Muscle layer of colon (tissue), 2 donors: Measurements from ENCODE around the gene TANGO6.

ENCODE experiments used
- H3K27ac ChIP-seq: one replicate; pipeline ENCODE4 v1.7.0; 2013; ENCODE audit warnings: low read depth, mild to moderate bottlenecking, low read length, moderate library complexity
- H3K27me3 ChIP-seq, 2 donors: one replicate each; pipeline ENCODE4 v1.7.0; 2013; ENCODE audit warnings: low read length in 2 of 2, mild to moderate bottlenecking in 2 of 2; ENCODE audit not compliant: insufficient read depth in 2 of 2, control insufficient read depth in 1 of 2
- H3K36me3 ChIP-seq: one replicate; pipeline ENCODE4 v1.7.0; 2013; ENCODE audit warnings: mild to moderate bottlenecking, low read length; ENCODE audit not compliant: insufficient read depth
- H3K4me1 ChIP-seq: one replicate; pipeline ENCODE4 v1.7.0; 2013; ENCODE audit warnings: mild to moderate bottlenecking, low read length; ENCODE audit not compliant: insufficient read depth
- H3K4me3 ChIP-seq, 2 donors: one replicate each; pipeline ENCODE4 v1.7.0; 2013; ENCODE audit warnings: low read length in 2 of 2, low read depth in 1 of 2, mild to moderate bottlenecking in 1 of 2, moderate library complexity in 1 of 2
- H3K9ac ChIP-seq: one replicate; pipeline ENCODE4 v1.7.0; 2013; ENCODE audit warnings: low read length
- H3K9me3 ChIP-seq: one replicate; pipeline ENCODE4 v1.7.0; 2013; ENCODE audit warnings: mild to moderate bottlenecking, low read length
- donor health status: abdominal sarcoma.
- donor health status: Adenocarcinoma of cecum.

The TANGO6 gene

DNA sequence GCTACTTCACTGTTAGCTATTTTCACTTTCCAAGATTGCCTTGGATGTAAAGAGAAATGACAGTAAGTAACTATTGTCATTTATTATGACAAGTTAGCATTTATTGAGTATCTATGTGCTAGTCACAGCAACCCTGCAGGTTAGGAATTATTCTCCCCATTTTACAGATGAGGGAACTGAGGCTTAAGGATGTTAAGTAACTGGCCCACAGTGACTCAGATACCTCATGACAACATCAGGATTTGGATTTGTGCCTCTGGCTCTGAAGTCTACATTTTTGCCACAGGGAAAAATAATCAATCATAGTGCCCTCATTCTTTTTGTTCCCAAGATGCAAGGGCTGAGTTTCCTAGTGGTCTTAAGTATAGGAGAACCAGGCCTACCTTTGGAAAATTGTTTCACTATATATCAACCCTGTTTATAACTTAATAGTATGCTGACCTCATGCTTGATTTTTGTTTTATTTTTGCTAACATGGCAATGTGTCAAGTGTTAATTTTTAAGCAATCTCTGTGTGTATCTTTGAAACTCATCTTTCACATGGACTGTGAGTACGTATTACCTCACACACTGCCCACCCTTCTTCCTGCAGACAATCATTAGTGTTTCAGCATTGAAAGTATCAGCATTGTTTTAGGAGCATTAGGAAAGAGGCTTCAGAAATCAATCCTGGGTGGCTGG lies 105.0 kb downstream of the TANGO6 start:
- Histone ChIP-seq H3K9me3 (no peaks in the 10 kb centered on the region), H3K27ac (no peak overlapping the region), H3K27me3 (no peaks in the 10 kb centered on the region), H3K4me3 (no peak overlapping the region), H3K36me3 (no peaks in the 10 kb centered on the region), H3K9ac (no peak overlapping the region), H3K4me1 (no peaks in the 10 kb centered on the region)

DNA sequence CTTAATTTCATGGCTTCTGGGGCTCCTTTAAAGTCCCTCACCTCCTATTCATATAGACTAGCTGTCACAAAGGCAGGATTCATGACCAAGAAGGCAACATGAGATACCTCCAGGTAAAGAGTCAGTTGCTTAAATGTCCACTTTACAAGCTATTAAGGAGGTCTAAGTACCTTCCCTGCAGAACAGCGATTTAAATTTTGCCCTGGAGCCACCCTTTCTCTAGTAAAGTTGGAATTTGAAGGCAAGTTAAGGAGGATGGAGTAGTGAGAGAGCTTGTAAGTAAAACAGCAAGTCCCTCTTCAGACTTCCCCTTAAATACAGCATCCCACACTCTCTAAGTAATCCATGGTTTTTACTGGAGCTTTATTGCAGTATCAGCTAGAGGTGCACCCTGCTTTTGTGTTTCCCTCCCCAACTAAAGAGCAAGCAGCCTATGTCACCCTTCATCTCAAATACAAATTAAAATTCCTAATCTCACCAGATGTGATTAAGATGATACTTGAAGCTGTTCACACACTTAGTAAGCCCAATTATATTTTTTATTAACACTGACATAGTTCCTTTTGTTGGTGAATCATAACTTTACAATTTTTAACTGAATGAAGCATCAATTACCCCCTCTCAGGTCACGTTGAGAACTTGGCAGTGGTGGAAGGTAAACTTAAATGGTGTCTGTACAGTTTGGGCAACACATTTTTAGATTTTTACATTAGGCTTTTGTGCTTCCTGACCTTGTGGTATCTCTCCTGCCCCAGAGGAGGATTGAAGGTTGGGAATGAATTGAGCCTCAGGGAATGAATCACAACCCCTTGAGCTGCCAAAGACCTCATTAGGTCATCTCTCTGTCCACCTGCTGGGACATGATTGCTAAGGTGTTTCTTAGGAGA lies 108.9 kb downstream of the TANGO6 start:
- Histone ChIP-seq H3K9me3 (no peaks in the 10 kb centered on the region), H3K27ac (no peak overlapping the region), H3K27me3 (no peaks in the 10 kb centered on the region), H3K4me1 (no peaks in the 10 kb centered on the region), H3K9ac (no peak overlapping the region), H3K4me3 (no peak overlapping the region), H3K36me3 (no peaks in the 10 kb centered on the region)

DNA sequence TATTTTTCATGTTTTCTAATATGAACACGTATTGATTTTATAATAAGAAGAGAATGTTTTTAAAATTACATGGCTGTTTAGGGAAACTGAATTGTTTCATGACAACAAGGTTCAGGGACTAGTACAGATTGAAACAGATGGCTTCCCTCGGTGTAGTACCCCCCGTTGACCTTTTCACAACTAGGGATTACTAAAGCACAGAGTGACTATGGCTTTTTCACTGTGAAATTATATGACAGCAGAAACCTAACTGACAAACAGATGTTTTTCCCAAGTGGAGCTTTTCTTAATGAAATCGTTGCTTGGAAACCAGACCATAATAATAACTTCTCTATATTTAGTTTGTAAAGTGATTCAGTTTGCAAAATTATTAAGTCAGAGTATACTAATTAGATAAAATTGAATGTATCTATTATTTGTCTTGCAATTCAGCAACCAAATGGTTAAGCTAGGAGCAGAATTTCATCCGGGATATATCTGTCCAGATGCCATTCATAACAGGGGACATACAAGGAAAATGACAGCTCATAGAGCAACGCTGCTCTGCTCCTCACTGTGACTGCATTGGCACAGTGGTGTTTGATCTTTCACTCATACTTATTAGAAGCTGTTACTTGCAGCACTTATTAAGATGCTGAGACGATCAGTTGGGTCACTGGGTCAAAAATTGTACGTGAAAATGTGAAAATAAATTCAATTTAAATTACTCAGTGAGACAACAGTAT lies 111.7 kb downstream of the TANGO6 start:
- Histone ChIP-seq H3K9me3 (no peaks in the 10 kb centered on the region), H3K4me3 (no peak overlapping the region), H3K36me3 (no peaks in the 10 kb centered on the region), H3K4me1 (no peaks in the 10 kb centered on the region), H3K27ac (no peak overlapping the region), H3K27me3 (no peaks in the 10 kb centered on the region), H3K9ac (no peak overlapping the region)

DNA sequence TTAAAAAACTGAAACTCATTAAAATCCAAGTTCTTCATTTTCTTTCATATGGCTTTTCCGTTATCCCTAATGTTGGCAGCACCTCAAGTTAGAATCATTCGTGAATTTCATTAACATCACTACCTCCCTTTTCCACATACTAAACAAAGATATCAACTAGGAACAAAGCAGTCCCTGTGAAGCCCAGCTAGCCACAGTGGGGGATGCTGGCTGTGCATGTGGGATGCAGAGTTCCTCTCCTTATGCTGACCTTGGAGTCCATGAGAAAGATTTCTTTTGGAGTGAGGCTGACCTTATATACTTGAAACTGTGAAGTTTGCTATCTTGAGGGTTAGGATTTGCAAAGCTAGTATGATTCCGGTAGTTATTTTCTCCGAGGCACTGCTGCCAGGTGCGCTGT lies 117.6 kb downstream of the TANGO6 start:
- H3K9me3 ChIP-seq: no peaks in the 10 kb centered on the region
- H3K4me1 ChIP-seq: no peaks in the 10 kb centered on the region
- no peaks in the 10 kb centered on the region for H3K36me3 ChIP-seq
- H3K27ac ChIP-seq: no peak overlapping the region
- H3K27me3 ChIP-seq: no peaks in the 10 kb centered on the region
- H3K9ac ChIP-seq: no peak overlapping the region
- H3K4me3 ChIP-seq: no peak overlapping the region

DNA sequence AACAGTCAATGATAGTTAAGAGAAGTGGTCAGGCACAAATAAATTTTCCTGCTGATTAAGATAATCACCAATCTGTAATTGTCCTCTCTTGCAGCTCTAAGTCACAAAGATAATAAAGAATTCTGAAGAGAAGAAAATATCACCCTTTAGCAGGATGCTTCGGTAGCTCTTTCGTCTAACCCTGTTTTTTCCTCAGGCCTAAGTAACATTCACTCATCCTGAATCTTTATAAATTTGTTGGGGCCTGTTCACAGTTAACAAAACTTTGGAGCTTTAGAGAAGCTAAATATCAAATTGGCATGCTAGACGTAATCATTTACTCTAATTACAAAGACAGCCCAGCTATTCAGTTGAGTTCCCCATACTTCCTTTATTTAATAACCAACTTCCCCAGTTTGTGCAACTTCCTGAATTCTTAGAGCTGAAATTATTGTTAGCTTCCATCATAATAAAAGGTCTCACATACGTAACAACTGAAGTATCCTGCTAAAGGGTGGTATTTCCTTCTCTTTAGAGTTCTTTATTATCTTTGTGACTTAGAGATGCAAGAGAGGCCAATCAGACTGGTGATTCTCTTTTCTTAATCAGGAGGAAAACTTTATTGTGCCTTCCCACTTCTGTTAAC lies 118.6 kb downstream of the TANGO6 start:
- Histone ChIP-seq H3K27me3 (no peaks in the 10 kb centered on the region), H3K27ac (no peak overlapping the region), H3K36me3 (no peaks in the 10 kb centered on the region), H3K9ac (no peak overlapping the region), H3K4me1 (no peaks in the 10 kb centered on the region), H3K9me3 (no peaks in the 10 kb centered on the region), H3K4me3 (no peak overlapping the region)

DNA sequence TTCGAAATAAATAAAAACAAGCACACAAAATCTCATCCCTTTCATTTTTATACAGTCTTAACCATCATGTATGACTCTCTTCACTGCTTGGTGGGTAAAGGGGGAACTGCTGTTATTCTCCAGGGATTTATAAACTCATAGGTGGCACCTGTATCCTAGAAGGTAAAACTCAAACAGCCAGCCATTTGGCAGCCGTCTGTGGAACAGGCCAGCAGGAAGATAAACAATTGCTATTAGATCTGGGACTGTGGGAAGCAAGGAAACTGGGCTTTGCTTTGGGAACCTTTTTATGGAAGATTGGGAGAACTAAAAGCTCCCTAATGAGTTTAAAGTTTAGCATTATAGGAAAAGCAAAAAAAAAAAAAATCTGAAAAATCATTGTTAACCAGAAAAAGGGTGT lies 126.0 kb downstream of the TANGO6 start:
- Histone ChIP-seq H3K27ac (no peak overlapping the region), H3K27me3 (no peaks in the 10 kb centered on the region), H3K9ac (no peak overlapping the region), H3K9me3 (no peaks in the 10 kb centered on the region), H3K36me3 (peaks cover 7% of the 10 kb centered on the region), H3K4me1 (no peaks in the 10 kb centered on the region), H3K4me3 (no peak overlapping the region)

DNA sequence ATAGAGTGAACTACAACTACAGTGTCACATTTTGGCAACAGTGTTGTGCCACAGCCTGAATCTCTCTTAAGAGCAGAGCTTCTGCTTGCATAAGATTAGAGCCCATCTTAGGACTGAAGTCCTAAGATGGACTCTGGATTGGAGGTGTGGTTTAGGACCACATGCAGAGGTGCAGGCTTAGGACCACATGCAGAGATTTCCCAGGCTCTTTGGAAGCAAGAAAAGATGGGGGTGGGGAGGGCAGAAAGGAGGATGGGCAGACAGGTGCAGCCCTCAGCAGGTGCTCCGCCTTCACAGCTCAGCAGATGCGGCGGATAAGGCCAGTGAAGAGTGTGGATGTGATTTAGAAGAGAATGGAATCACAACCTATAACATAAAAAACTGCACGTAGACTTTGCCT lies 128.7 kb downstream of the TANGO6 start:
- no peak overlapping the region for H3K9ac ChIP-seq

DNA sequence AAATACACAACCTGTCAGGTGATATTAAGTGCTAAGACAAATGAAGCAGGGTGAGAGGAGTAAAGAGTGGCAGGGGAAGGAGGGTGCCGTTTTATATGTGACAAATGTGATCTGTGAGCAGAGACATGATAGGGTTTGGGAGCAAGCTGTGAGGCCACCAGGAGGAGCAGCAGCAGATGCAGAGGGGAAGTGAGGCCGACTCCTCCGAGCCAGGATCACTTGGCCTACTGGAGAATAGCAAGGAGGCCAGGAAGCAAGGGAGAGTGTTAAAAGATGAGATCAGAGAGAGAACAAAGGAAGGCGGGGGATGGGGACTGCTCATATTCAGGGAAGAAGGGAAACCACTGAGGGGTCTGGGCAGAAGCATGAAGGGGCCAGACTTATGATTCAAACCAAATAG lies 129.4 kb downstream of the TANGO6 start:
- Histone ChIP-seq H3K36me3 (peaks cover 7% of the 10 kb centered on the region), H3K4me3 (no peak overlapping the region), H3K27me3 (no peaks in the 10 kb centered on the region), H3K4me1 (no peaks in the 10 kb centered on the region), H3K9ac (no peak overlapping the region), H3K9me3 (no peaks in the 10 kb centered on the region), H3K27ac (no peak overlapping the region)

More for the DNA sequence above, 128.7 kb downstream of the TANGO6 start:
- Histone ChIP-seq H3K9me3 (no peaks in the 10 kb centered on the region), H3K4me3 (no peak overlapping the region), H3K36me3 (peaks cover 7% of the 10 kb centered on the region), H3K27ac (no peak overlapping the region), H3K27me3 (no peaks in the 10 kb centered on the region), H3K4me1 (no peaks in the 10 kb centered on the region)

DNA sequence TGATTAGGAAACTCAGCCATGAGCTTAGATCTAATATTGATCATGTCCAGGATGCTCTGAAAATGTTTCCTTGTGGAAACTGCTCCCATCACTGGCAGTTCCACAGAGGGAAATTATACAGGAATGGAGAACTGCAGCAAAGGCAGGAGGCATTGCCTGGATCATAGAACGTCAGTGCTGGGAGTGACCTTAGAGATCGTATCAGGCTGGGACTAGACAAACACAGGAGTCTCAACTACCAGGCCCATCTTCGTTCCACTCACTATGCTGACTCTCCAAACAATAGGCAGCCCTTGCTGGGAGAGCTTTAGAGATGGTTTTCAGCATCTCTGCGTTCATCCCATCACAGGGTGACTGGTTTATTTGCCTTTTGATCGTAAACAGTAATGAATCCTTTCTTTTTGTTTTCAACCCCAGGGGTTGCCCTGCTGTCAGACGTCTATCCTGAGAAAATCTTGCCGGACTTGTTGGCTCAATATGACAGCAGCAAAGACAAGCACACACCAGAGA lies 130.3 kb downstream of the TANGO6 start:
- H3K4me1 ChIP-seq: no peaks in the 10 kb centered on the region
- no peak overlapping the region for H3K9ac ChIP-seq
- H3K27ac ChIP-seq: no peak overlapping the region
- no peaks in the 10 kb centered on the region for H3K27me3 ChIP-seq
- H3K9me3 ChIP-seq: no peaks in the 10 kb centered on the region
- no peak overlapping the region for H3K4me3 ChIP-seq
- H3K36me3 ChIP-seq: peaks cover 7% of the 10 kb centered on the region

DNA sequence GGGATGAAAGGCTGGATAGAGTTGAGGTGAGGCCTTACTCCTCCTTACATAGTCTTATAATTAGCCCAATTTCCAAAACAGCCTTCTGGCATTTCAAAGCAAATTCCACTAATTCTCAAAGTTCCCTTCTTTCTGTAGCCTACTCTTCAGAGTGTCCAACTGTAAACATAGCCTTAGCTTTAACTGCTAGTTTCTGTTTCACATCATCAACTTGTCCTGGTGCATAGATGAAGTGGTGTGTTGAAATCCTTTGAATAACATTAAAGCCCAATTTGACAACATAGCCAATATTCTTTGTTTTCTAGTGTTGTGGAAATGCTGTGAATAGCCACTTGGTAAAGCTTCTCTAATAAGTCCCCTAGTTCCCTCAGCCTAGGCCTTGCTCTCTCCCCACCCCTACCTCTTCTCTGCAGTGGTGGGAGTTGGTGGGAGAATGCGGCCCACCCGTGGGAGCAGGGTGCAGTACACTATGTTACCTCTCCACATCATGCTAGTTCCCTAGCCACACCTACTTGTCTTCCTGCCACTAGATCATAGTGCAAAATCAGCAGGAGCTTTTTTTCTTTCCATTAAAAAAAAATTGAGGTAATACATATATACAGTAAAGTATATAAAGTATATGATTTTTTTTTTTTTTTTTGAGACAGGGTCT lies 135.1 kb downstream of the TANGO6 start:
- H3K4me1 ChIP-seq: no peaks in the 10 kb centered on the region
- H3K9me3 ChIP-seq: no peaks in the 10 kb centered on the region
- H3K27me3 ChIP-seq: no peaks in the 10 kb centered on the region
- peaks cover 7% of the 10 kb centered on the region for H3K36me3 ChIP-seq
- no peak overlapping the region for H3K4me3 ChIP-seq
- H3K9ac ChIP-seq: no peak overlapping the region
- no peak overlapping the region for H3K27ac ChIP-seq
